ENCODE measurements around the gene FXR2. TPM values are rescaled to one million over a fixed set of nuclear protein-coding genes. Genes with fewer than 3 reads are reported as not detected.
"Not testable (repeated sequence)": the region's sequence is repeated elsewhere in the genome, so short reads cannot be mapped to it uniquely, and the experiment has no call there.

FXR2 gene
- total RNA-seq, 1 experiment from 2014 or later = 49.7 TPM

- Histone ChIP-seq H3K9ac (ENCODE audit: low read length) (no peak overlapping the region), H3K4me1 (ENCODE audit: control insufficient read depth in 1 of 2, insufficient read depth in 2 of 2, low read length in 2 of 2) (no peaks in the 10 kb centered on the region), H3K9me3 (ENCODE audit: control insufficient read depth in 1 of 2, insufficient read depth in 1 of 2, low read depth in 1 of 2, low read length in 2 of 2) (no peaks in the 10 kb centered on the region), H3K9me2 (ENCODE audit: insufficient read depth) (no peaks in the 10 kb centered on the region), H3K4me2 (ENCODE audit: low read length) (no peak overlapping the region), H3K4me3 (replicated peaks in 1 of 2; ENCODE audit: low read depth in 1 of 2, low read length in 2 of 2) (no peak overlapping the region), H2AFZ (ENCODE audit: low read depth, low read length, poor library complexity, severe bottlenecking) (no peak overlapping the region), H3K27ac (ENCODE audit: low read depth, low read length) (no peak overlapping the region), H4K20me1 (ENCODE audit: insufficient read depth) (0 out of 2 replicates have a peak, but pooled peaks cover 3% of the 10 kb centered on the region), H3K36me3 (ENCODE audit: control insufficient read depth in 1 of 2, insufficient read depth in 2 of 2, low read length in 2 of 2) (peaks cover 37 to 38% of the 10 kb centered on the region in 2 experiments), H3K27me3 (ENCODE audit: insufficient read depth, low read length) (no peaks in the 10 kb centered on the region), H3K79me2 (ENCODE audit: insufficient read depth, low read length) (peaks cover 64% of the 10 kb centered on the region)
- ATAC-seq = no peak
- no peak for DNase-seq (ENCODE audit: low read depth, low spot score)
- intact Hi-C loops (cut with micrococcal nuclease) = no loop called here
- no TSS peak for BruUV-seq (replicated peaks)
- ChIA-PET CTCF (no interaction called here), RAD21 (ENCODE audit: low non-redundant PET in 1 of 2, low total read pairs in 2 of 2, uncharacterized antibody in 2 of 2, unreplicated experiment in 2 of 2) (no interaction called here), POLR2A (no interaction called here)
- TF ChIP-seq CTCF (IDR thresholded peaks at IDR 0.05 in 2 of 3, conservative IDR thresholded peaks at IDR 0.05 in 1 of 3; ENCODE audit: borderline replicate concordance in 1 of 3, insufficient read depth in 1 of 3, low read depth in 2 of 3, low read length in 2 of 3) (no peak), CBX3 (IDR thresholded peaks at IDR 0.05; ENCODE audit: low read depth) (no peak), ZFX (IDR thresholded peaks at IDR 0.05) (no peak), ATF3 (IDR thresholded peaks at IDR 0.05) (no peak), CEBPB (IDR thresholded peaks at IDR 0.05; ENCODE audit: low read depth) (no peak), POLR2AphosphoS5 (IDR thresholded peaks at IDR 0.05; ENCODE audit: low read depth, low read length) (no peak), YY1 (IDR thresholded peaks at IDR 0.05; ENCODE audit: extremely low read depth, insufficient replicate concordance, low read depth, low read length) (no peak), FOSL1 (IDR thresholded peaks at IDR 0.05; ENCODE audit: low read depth) (no peak), JUND (IDR thresholded peaks at IDR 0.05) (no peak)
- TF ChIP-seq, protein P1, sequence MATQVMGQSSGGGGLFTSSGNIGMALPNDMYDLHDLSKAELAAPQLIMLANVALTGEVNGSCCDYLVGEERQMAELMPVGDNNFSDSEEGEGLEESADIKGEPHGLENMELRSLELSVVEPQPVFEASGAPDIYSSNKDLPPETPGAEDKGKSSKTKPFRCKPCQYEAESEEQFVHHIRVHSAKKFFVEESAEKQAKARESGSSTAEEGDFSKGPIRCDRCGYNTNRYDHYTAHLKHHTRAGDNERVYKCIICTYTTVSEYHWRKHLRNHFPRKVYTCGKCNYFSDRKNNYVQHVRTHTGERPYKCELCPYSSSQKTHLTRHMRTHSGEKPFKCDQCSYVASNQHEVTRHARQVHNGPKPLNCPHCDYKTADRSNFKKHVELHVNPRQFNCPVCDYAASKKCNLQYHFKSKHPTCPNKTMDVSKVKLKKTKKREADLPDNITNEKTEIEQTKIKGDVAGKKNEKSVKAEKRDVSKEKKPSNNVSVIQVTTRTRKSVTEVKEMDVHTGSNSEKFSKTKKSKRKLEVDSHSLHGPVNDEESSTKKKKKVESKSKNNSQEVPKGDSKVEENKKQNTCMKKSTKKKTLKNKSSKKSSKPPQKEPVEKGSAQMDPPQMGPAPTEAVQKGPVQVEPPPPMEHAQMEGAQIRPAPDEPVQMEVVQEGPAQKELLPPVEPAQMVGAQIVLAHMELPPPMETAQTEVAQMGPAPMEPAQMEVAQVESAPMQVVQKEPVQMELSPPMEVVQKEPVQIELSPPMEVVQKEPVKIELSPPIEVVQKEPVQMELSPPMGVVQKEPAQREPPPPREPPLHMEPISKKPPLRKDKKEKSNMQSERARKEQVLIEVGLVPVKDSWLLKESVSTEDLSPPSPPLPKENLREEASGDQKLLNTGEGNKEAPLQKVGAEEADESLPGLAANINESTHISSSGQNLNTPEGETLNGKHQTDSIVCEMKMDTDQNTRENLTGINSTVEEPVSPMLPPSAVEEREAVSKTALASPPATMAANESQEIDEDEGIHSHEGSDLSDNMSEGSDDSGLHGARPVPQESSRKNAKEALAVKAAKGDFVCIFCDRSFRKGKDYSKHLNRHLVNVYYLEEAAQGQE (IDR thresholded peaks at IDR 0.05; ENCODE audit: low read depth) = no peak
- TF ChIP-seq, protein P2, sequence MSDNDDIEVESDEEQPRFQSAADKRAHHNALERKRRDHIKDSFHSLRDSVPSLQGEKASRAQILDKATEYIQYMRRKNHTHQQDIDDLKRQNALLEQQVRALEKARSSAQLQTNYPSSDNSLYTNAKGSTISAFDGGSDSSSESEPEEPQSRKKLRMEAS (IDR thresholded peaks at IDR 0.05) = no peak
Observed at GRCh38 chr17:7606280-7606679, 8.4 kb downstream of the FXR2 start.

DNA sequence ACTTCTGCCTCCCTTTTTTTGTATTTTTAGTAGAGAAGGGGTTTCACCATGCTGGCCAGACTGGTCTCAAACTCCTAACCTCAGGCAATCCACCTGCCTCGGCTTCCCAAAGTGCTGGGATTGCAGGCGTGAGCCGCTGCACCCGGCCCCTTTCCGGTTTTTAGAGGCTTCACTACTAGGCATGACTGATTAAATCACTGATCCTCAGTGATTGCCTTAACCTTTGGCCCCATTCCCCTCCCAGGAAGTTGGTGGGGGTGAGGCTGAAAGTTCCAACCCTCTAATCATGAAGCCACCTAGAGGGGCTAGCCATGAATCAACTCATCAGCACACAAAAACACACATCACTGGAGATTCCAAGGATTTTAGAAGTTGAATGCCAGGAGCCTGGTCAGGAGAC is 17.1 kb downstream of the FXR2 start:
- RAD21 ChIA-PET (ENCODE audit: low non-redundant PET in 1 of 2, low total read pairs in 2 of 2, uncharacterized antibody in 2 of 2, unreplicated experiment in 2 of 2); H3K4me1 ChIP-seq (ENCODE audit: control insufficient read depth in 1 of 2, insufficient read depth in 2 of 2, low read length in 2 of 2); H3K9ac ChIP-seq (ENCODE audit: low read length); H2AFZ ChIP-seq (ENCODE audit: low read depth, low read length, poor library complexity, severe bottlenecking); POLR2A ChIA-PET; H3K9me2 ChIP-seq (ENCODE audit: insufficient read depth); H3K27ac ChIP-seq (ENCODE audit: low read depth, low read length); H4K20me1 ChIP-seq (ENCODE audit: insufficient read depth); BruUV-seq (replicated peaks); CTCF ChIA-PET; H3K79me2 ChIP-seq (ENCODE audit: insufficient read depth, low read length); H3K4me2 ChIP-seq (ENCODE audit: low read length); H3K9me3 ChIP-seq (ENCODE audit: control insufficient read depth in 1 of 2, insufficient read depth in 1 of 2, low read depth in 1 of 2, low read length in 2 of 2); DNase-seq (ENCODE audit: low read depth, low spot score); H3K27me3 ChIP-seq (ENCODE audit: insufficient read depth, low read length); ATAC-seq; H3K4me3 ChIP-seq (replicated peaks in 1 of 2; ENCODE audit: low read depth in 1 of 2, low read length in 2 of 2); intact Hi-C loops (cut with micrococcal nuclease): not testable (repeated sequence)
- peaks cover 57 to 64% of the 10 kb centered on the region in 2 experiments; a peak in 3 of 4 replicates for H3K36me3 ChIP-seq (ENCODE audit: control insufficient read depth in 1 of 2, insufficient read depth in 2 of 2, low read length in 2 of 2)
